Activated T-cell treated with anti-CD3 and anti-CD28 coated beads for 48 hours (primary cell): ENCODE results near the gene LZTS3.
"Not testable (repeated sequence)": the region's sequence is repeated elsewhere in the genome, so short reads cannot be mapped to it uniquely, and the experiment has no call there.

Source experiments
- DNase-seq: peaks from one replicate; pipeline ENCODE4 v3.0.0-alpha.2; 2020; ENCODE audit warnings: low read depth

Gene LZTS3

GRCh38 chr20:3172933-3173609 lies at the start of gene LZTS3:
Gene LZTS3 (minus strand): TSS chr20:3173549. CDS start chr20:3167163, 6,386 bp downstream.
- DNase-seq: peak; percentile 66

GRCh38 chr20:3221398-3222226 lies 48.3 kb upstream of the LZTS3 start:
- no peak for DNase-seq

- DNase-seq: peak; percentile 78
Observed at GRCh38 chr20:3218307-3218988, 45.1 kb upstream of the LZTS3 start.

- DNase-seq: not testable (repeated sequence)
Observed at GRCh38 chr20:3215359-3215917, 42.1 kb upstream of the LZTS3 start.

- DNase-seq: no peak
Observed at GRCh38 chr20:3213226-3213625, 39.9 kb upstream of the LZTS3 start.

- no peak for DNase-seq
Observed at GRCh38 chr20:3210346-3210745, 37.0 kb upstream of the LZTS3 start.

- no peak for DNase-seq
Observed at GRCh38 chr20:3209946-3210317, 36.6 kb upstream of the LZTS3 start.

GRCh38 chr20:3209257-3209945 lies 36.1 kb upstream of the LZTS3 start, which contains the start of gene ITPA:
Gene ITPA (plus strand): TSS chr20:3209498. CDS start chr20:3209552, 54 bp downstream.
- peak; percentile 56 for DNase-seq

GRCh38 chr20:3208786-3209256 lies 35.5 kb upstream of the LZTS3 start:
- DNase-seq: no peak

- peak; percentile 88 for DNase-seq
Observed at GRCh38 chr20:3204124-3204794, 30.9 kb upstream of the LZTS3 start, which contains the start of gene DDRGK1. Gene DDRGK1 (minus strand): TSS chr20:3204682. CDS start chr20:3204627, 55 bp downstream.

- peak; percentile 39 for DNase-seq
Observed at GRCh38 chr20:3203315-3204123, 30.2 kb upstream of the LZTS3 start.

- no peak for DNase-seq
Observed at GRCh38 chr20:3202965-3203314, 29.6 kb upstream of the LZTS3 start.

- DNase-seq: no peak
Observed at GRCh38 chr20:3199976-3200755, 26.8 kb upstream of the LZTS3 start.

GRCh38 chr20:3199206-3199605 lies 25.9 kb upstream of the LZTS3 start:
- DNase-seq: no peak

GRCh38 chr20:3195590-3196237 lies 22.4 kb upstream of the LZTS3 start:
- DNase-seq: no peak

- no peak for DNase-seq
Observed at GRCh38 chr20:3194617-3195280, 21.4 kb upstream of the LZTS3 start.

GRCh38 chr20:3193806-3194616 lies 20.7 kb upstream of the LZTS3 start:
- DNase-seq: no peak
